Cerebellar cortex (tissue), 1 donor: ENCODE results near the gene SLC6A11.
A peak's percentile ranks its signal among the peaks of the same experiment; 100 is the strongest.

Experiments
- DNase-seq: peaks from one replicate; pipeline ENCODE4 v3.0.0-alpha.2; 2015; ENCODE audit warnings: low spot score

SLC6A11 gene

DNA sequence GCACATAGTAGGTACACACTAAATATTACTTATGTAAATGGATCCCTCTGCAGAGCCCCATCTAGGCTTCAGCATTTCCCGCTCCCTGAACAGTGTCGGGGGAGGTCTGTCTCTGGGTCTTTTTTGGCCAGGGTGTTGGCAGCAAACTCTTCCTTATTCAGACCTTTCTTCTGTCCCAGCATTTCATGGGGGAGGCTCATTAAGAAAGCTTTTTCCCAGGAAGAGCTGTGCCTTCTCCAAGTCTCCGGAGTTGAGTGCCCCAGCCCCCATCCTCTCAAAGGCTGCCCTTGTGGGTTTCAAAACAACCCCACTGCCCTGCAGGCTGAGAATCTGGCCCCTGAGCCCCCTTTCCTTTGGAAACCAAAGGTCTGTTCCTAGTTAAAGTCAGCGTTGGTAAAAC is 25.1 kb downstream of the SLC6A11 start:
- DNase-seq, result no peak

DNA sequence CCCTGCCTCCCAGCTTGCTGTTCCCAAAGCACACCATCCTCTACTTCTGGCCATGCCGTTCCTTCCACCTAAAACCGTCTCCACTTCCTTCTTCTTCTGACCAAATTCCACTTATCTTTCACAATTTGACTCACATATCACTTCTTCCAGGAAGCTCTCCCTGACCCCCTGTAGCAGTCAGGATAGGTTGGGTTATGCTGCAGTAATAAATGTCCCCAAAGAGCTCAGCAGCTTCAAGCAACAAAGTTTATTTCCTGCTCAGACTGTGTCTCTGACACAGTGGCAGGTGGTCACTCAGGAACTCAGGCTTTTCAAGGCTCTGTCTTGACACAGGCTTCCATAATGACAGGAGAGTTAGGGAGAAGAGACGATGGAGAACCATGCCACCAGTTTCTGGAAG is 27.4 kb downstream of the SLC6A11 start:
- no peak for DNase-seq

DNA sequence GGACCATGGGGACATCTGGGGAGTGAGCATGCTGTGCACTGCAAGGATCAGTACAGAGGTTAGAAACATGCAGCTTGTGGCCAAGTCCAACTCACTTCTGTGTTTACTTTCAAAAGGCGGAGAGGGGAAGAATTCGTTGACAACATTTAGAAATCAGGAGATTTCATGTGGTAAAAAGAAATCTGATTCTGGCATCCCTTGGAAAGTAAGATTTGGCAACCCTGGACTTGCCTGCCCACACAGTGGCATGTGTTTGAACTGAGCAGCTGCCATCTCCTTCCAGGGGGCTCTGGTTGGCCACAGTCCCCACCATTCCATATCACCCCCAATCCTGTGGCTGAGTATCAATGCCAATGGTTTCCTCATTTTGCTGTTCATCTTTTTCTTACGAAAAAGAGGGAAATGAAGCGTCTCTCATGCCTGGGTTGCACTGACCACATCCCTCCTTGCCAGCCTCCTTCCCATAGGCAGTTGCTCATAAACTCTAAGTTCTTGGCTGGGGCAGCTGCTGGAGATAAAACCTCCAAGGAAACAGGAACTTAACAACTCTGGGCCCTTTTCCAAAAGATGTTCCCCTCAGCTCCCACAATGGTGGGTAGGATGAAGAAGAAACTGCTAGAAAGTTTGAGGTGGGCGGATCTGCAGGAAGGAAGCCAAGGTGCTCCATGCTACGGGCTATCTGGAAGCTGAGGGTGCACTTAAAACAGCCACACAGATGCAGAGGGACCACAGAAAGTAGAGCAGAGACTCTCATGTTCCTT is 29.2 kb downstream of the SLC6A11 start:
- DNase-seq, result no peak

DNA sequence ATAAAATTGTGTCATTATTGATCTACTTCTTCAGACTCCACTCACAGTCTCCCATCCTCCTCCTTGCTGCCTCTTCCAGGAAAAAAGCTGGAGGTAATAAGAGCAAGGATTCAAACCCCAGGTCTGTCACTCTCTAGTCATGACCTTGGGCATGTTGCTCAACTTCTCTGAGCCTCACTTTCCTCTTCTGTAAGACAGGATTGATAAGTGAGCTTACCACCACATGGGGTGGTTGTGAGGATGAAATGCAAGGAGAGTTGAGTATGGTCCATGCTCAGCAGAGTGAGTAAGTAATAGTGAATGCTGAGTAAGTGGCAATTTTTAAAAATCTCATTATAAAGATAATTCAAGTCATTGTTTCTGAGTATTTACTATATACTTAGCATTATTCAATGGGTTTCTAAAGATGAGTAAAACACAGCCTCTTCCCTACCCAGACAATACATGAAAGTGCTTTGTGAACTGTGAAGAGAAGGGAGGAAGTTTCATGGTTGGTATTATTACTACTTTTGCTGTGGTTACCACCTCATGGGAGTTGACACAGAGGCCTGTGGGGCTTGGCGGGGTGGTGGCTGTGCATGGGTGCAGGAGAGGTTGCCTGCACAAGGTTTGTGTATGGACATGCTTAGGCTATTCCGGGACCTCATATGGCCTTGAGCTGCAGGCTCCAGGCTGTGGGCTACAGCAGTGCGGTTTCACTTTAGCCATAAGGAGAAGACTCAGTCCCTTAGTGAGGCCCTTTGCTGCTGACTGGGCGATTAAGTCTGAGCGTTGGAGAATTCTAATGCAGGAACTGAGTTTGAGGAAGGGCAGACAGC is 30.0 kb downstream of the SLC6A11 start:
- DNase-seq, result no peak

DNA sequence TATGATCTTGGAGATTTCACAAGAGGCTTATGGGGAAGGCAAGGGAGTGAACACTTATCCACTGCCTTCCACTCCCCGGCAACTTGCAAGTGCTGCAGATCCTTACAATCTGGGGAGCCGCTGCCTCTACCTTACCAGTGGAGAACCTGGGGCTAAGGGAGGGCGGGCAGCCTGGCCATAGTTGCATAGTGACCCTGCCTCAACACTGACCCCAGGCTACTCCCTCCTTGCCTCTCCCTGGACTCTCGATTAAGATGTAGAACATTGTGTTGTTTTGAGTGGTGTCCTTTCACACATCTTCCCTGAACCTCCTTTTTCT is 30.6 kb downstream of the SLC6A11 start:
- no peak for DNase-seq

DNA sequence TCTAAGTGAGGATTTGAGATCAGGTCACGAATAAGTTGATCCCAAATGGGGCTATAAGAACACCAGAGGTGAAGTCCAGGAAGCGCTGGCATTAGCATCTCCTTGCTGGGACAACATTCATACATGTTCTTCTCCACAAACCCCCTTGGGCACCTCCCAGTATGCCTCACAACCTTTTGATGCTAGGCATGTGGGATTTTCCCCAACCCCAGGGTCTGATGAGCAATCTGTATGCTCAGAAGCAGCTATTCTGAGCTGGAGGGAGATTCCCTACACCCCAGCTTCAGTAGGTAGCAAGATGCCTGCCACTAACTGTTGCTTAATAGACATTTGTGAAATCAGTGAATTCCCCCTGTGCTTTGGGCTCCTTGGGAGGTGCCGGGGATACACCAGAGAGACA is 32.2 kb downstream of the SLC6A11 start:
- no peak for DNase-seq

DNA sequence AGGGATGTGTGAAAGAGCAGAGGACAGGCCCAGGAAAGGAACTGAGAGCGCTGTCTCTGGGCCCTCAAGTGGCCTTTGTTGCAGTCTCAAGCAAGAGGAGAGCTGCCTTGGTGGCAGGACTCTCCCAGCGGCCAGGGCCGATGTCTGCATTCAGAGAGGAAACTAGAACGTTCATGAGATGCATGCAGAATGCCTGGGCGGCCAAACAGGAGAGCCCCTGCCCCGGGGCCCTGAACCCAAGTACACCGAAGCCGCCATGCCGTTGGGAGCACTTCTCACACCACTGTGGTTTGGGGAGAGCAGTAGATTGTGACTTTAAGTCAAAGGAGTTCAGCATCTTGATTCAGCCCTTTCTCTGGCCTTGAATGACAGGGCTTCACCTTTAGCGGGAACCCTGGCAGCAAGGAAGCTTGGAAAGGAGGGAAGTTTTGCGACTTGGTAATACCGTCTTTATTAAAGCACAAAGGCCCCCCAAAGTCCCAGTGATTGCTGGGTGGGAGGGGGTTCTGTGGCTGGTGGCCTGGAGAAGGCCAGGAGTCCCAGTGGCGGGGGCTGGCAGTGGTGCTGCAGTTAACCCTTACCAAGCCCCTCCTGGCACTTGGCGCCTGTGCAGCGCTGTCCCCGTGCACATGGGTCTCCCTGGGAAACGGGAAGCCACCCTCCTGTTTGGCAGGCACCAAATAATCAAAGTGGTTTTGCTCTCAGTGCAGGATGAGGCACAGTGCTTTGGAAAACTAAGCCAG is 36.2 kb downstream of the SLC6A11 start:
- DNase-seq, result no peak

DNA sequence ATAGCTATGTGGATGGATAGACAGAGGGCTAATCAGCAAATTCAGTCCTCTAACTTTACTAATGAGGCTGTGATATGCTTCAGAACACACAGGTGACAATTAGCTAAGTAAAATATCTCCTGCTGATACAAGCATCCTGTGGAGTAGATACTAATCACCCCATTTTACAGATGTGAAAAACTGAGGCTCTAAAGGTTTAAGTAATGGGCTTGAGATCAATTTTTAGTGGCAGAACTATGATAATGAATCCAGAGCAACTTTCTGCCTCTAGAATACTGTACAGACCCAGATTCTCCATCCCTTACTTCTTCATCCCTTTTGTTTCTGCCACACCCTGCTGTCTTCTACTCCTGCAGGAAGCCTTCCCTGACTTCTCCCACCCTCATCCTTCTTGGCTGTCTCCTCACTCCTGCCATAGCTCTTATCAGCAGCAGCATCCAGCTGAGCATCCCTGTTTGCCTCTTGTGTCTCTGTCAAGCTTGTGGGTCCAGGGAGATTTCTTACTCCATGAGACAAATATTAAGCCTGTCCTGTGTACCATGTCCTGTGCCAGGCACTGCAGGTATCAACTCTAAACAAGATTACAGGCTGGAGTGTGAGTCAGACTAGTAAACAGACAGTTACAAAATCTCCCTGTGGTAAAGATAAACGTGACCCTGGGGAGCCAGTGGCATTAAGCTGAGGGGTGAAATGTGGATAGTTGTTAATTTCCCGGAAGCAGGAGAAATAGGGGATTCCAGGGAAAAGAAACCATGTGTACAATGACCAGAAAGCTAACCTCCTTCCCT is 39.2 kb downstream of the SLC6A11 start:
- no peak for DNase-seq

DNA sequence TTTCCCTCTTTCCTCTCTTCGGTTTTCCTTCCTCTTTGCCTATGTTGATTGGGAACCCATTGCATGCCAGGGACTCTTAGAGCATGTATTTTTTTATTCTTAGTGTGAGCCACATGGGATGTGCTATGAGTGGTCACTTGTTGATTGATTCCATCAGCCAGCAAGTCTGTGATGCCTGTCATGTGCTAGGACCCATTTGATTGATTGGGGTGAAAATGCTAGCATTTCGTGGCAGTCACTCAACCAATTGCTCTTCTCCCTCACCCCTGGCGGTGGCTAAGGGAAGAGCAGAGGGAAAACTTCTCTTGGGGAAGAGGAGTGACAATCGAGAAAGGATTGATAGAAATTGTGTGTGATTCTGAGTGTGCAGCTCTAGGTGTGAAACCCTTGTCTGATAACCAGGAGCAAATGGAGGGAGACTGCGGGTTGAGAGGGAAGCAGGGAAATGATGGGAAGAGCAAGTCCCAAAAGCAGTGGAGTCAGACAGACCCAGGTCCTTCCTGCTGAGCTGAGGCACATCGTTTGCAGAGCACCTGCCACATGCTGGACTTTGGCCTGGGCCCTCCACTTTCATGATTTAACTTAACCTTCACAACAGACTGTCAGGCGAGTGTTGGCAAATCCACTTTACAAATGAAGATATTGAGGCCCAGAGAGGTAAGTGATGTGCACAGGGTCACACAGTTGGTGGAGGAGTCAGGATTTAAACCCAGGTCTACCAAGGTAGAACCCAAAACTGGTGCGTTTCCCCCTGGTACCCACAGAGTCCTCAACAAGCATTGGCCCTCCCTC is 40.0 kb downstream of the SLC6A11 start:
- DNase-seq, result no peak

DNA sequence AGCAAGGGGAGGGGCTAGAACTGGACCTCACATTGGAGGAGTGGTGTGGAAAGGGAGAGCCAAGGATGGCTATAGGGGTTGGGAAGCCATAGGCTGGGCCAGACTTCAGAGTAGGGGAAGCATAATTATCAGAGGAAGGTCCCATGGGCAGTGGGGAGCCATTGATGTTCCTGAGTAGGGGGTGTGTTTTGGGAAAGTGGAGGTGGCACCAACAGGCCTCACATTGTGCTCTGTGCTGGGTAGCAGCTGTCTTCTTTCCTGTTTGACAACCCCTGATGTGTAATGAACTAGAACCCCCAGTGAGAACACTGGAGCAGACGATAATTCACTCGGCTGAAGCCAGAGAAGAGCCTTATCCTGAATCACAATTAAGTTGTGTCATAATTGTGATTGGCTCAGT is 41.2 kb downstream of the SLC6A11 start:
- no peak for DNase-seq

DNA sequence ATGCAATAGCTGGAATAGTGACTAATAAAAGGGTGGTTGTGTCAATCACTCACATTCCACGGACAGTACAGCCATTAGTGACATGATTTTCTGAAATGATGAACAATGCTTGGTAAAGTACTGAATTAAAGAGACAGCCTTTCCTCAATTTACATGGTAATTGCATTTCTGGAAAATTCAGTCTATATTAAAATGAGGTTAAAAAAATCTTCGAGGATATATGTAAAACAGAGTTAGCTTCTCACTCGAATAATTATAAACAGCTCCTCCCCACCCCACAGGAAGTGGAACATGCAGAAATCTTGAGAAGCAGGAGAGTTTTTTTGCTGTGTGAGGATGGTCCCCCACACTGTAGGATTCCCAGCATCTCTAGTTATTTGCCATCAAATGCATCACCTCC is 42.1 kb downstream of the SLC6A11 start:
- DNase-seq, result no peak

DNA sequence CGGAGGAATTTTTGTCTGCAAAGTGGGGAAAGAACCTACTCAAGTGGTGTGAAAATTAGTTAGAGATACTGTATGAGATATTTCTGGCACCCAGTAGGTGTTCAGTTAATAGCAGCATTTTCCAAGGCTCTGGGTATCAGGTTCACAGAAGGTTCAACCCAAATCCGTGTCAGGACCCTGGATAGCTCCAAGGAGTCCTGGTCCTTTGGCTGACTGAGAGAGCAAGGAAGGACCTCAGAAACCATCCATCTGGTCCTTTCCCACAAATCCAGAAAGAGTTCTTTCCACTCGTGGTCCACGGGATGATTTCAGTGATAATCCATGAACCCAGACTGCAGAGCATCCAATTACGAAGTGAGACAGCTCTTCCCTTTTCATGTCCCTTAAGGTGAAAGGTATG is 51.4 kb downstream of the SLC6A11 start:
- no peak for DNase-seq

DNA sequence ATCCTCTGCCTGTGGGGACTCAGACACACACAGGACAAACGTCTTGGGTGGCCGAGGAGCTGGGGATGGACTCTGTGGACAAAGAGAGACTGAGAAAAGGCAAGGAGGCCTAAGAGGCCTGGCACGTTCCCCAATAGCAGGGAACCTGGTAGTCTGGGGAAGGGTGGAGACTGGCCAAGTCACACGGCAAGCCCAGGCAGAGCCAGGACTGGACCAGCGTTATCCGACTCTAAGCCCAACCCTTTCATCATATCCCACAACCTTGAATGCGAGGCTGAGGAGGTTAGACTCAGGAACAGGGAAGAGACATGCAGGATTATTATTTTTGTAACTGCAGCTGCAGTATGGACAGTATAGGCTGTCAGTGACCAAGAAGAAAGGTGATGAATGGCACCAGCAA is 53.4 kb downstream of the SLC6A11 start:
- DNase-seq, result no peak

DNA sequence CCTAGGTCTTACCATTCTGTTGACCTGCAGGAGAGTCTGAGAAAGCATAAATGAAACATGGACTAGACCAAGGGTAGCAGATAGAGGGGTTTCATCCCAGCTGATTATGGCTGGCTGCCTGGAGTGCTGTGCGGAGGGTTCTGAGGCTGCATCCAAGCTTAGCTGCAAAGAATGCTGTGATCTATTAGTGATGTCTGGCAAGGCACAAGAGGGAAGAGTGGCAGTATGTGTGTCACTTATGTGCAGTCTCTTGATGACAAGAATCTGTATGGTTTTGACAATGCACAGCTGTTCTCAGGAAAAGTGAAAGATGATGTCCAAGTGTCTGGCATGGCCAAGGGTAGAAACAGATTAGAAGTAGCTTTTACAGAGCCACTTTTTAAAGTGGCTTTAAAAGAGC is 54.3 kb downstream of the SLC6A11 start:
- no peak for DNase-seq

DNA sequence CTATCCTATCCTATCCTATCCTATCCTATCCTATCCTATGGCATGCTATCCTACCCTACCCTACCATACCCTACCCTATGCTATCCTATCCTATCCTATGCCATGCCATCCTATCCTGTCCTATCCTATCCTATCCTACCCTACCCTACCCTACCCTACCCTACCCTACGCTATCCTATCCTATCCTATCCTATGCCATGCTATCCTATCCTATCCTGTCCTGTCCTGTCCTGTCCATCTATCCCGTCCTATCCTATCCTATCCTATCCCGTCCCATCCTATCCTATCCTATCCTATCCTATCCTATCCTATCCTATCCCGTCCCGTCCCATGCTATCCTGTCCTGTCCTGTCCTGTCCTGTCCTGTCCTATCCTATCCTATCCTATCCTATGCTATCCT is 57.4 kb downstream of the SLC6A11 start:
- no peak for DNase-seq

DNA sequence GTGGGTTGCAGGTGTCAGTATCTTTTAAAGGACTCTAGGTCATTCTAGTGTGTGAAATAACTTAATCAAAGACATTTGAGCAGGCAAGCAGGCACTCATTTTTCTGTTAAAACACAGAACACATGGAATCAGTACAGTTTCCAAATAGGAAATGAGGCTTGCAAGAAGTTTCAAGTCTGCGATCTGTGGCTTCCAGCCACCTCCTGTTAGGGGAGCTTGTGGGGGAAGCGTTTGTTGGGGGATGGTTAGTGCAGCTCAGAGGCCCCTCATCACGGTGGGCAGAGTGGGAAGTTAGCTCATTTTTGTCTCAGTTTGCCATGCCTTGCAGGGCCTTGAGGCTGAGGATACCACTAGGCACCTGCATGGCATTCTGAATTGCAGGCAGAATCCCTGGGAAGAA is 59.9 kb downstream of the SLC6A11 start:
- no peak for DNase-seq

DNA sequence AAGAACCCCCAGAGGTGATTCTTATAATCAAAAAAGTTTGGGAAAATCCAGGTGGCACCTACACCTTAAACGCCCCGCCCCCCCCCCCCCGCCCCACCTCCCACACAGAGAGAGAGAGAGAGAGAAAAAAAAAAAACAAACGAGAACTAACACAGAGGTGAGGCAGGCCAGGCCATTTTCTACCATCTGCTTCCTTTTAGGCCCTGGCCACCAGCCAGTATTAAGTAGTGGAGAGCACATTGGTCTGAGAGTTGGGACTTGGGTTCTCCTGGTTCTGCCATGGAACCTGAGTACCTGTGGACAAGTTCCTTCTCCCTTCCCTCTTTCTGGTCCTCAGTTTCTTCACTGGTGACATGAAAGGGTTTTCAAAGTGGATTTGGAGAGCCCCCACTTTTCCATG is 60.6 kb downstream of the SLC6A11 start:
- peak; percentile 32 for DNase-seq

DNA sequence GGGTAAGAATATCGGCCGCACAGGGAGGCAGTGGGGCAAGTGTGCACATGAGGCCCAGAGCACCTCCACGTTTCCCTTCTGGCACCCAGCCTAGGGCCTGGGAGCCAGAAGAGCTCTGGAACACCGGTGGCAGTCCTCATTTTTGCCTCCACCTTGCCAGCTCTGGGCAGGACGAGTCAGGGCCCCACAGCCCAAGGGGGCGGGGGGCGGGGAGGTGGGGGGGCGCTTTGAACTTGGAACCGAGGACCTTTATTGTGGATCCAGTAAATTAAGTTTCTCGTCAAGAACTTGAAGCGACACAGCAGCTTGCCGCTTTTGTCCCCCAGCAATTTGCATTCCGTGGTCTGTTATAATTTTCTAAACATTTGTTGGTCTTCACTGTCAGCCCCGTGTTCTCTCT is 66.8 kb downstream of the SLC6A11 start:
- no peak for DNase-seq

DNA sequence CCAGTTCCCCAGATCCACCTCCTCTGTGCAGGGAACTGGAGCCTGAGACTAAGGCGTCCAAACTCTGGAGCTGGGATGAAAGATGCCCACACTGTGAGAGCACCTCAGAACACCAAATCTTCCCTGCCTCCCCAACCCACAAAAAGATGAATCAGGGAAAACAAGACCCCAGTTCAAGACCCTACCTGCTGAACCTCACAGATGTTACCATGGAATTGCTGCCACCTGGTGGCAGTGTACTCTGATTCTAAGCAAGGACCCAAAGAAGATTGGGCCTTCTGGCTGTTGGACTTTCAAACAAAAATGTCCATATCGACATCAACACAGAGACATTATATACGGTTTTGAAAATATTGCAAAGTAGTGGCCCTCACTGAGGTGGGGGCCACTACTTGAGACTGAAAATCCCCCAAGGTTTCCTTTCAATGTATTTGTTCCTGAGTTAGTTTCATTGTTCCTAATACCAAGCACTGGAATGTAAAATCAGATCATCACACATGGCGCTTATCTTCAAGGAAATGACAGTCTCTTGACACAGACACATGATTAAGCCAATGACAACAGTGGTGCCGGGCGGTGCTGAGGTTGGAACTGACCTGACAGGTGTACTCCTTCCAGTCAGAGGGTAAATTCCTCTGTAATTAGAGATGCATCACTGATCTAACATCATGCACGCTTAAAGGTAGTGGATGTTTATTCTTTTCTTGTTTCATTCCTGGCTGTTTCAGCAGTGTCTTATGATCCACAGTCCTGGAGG is 67.6 kb downstream of the SLC6A11 start:
- no peak for DNase-seq

DNA sequence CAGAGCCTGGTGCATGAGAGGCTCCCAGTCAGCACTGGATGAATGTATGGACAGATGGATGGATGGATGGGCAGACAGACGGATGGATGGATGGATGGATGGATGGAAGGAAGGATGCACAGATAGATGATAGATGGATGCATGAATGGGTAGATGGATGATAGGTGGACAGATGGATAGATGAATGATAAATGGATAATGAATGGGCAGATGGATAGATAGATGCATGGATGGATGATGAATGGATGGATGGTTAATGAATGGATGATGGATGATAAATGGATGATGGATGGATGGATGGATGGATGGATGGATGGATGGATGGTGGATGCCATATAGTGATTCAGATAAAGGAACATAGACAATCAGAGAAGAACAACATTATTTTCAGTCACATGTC is 71.0 kb downstream of the SLC6A11 start:
- DNase-seq, result no peak
